Esophagus squamous epithelium (tissue), 4 donors: Measurements from ENCODE around the gene DCBLD2.

Source experiments
- CTCF ChIP-seq, 6 experiments: fragments of 450-650 bp in 4 of 6; fragments of 200-600 bp in 2 of 6; sonication (generic) in 2 of 6; IDR thresholded peaks; one replicate each; pipeline ENCODE4 v1.5.1; 2016 to 2019; ENCODE audit warnings: antibody characterized with exemption in 6 of 6, mild to moderate bottlenecking in 4 of 6, moderate library complexity in 4 of 6
- POLR2A ChIP-seq, 4 donors: fragments of 450-650 bp; IDR thresholded peaks; one replicate each; pipeline ENCODE4 v1.6.1; 2017; ENCODE audit warnings: antibody characterized with exemption in 4 of 4, mild to moderate bottlenecking in 4 of 4, moderate library complexity in 3 of 4

DNA sequence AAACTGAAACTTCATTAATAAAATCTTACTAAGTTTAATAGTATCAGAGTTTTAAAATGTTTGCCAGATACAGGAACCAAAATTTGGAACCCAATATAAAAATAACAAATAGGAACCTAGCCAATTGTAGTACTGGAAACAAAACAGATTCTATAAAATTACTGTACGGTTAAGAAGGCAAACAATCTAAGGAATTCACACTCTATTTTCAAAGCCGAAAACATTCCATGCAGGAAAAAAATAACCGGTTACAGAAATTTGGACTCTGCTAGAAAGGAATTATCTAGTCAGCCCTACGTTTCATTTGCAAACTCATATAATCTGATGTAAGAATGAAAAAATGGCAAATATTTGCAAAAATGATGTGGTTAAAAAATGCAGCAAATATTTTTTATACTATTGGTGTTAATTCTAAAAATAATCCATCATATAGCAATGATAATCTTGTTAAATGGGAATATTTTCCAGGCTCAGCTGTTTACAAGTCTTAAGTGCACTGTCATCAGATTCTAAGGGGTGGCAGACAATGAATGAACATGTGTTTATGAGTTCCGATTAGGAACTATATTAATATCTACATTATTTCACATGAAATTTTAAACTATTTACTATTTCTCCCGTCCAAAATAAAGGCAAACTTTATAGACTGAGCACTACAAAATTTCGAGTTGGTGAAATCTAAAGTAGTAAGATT lies 58.1 kb downstream of the DCBLD2 start:
- TF ChIP-seq POLR2A (IDR thresholded peaks at IDR 0.05): no peak
- TF ChIP-seq CTCF (IDR thresholded peaks at IDR 0.05): no peak
